Thymus (tissue), 11 donors: Measurements from ENCODE around the gene ZBTB2. TPM values are rescaled to one million over a fixed set of nuclear protein-coding genes. Genes with fewer than 3 reads are reported as not detected.

Experiments used
- DNase-seq, 9 donors: peaks; one replicate each; pipeline ENCODE4 v3.0.0-alpha.2; 2013; ENCODE audit warnings: low spot score in 9 of 9, low read depth in 6 of 9, missing footprints in 1 of 9
- H3K27ac ChIP-seq, 2 donors: one replicate each; pipeline ENCODE4 v1.5.1; 2013; ENCODE audit warnings: control low read depth in 1 of 2, low read depth in 1 of 2, low read length in 1 of 2, mild to moderate bottlenecking in 1 of 2, moderate library complexity in 1 of 2
- H3K27me3 ChIP-seq, 2 donors: one replicate each; pipeline ENCODE4 v1.5.1; 2013; ENCODE audit warnings: low read length in 1 of 2; ENCODE audit not compliant: control insufficient read depth in 2 of 2, insufficient read depth in 1 of 2
- H3K36me3 ChIP-seq, 2 donors: one replicate each; pipeline ENCODE4 v1.5.1; 2013; ENCODE audit warnings: low read length in 1 of 2, mild to moderate bottlenecking in 1 of 2, moderate library complexity in 1 of 2; ENCODE audit not compliant: control insufficient read depth in 2 of 2, insufficient read depth in 2 of 2
- H3K4me1 ChIP-seq, 2 donors: one replicate each; pipeline ENCODE4 v1.5.1; 2013; ENCODE audit warnings: low read length in 2 of 2; ENCODE audit not compliant: control insufficient read depth in 2 of 2, insufficient read depth in 2 of 2
- H3K4me3 ChIP-seq, 2 donors: one replicate each; pipeline ENCODE4 v1.5.1; 2013; ENCODE audit warnings: low read length in 2 of 2, control low read depth in 1 of 2, mild to moderate bottlenecking in 1 of 2
- H3K9me3 ChIP-seq, 2 donors: one replicate each; pipeline ENCODE4 v1.5.1; 2013; ENCODE audit warnings: low read length in 1 of 2, mild to moderate bottlenecking in 1 of 2; ENCODE audit not compliant: control insufficient read depth in 2 of 2, insufficient read depth in 1 of 2
- WGBS: extraction: QIAGEN DNeasy Blood & Tissue Kit; methylation state at CpG from one replicate; pipeline ENCODE4 v1.1.7; 2013; 5-methylcytosine and 5-hydroxymethylcytosine counted together
- polyA plus RNA-seq: library from polyadenylated mRNA; stranded (reverse); fragments of 200-250 nt; gene quantifications from one replicate; pipeline ENCODE4 v1.2.3, GENCODE V29; 2013
- total RNA-seq: library from RNA; stranded (reverse); fragments of 120-200 nt; gene quantifications from one replicate; pipeline ENCODE4 v1.2.4, GENCODE V29; 2013
- donor health status: healthy.

Gene ZBTB2
- total and polyA plus RNA-seq, 2 donors, result 22.1 to 22.8 TPM

- peaks cover 18 to 35% of the 10 kb centered on the region in 2 donors for H3K36me3 ChIP-seq
- no peak for DNase-seq
- no peaks in the 10 kb centered on the region for H3K27me3 ChIP-seq
- 97% methylated on average over 4 of the region's 4 CpGs for WGBS
- no peaks in the 10 kb centered on the region for H3K4me1 ChIP-seq
- H3K4me3 ChIP-seq, result no peak overlapping the region
- H3K27ac ChIP-seq, result no peak overlapping the region
- no peaks in the 10 kb centered on the region for H3K9me3 ChIP-seq
Measured at GRCh38 chr6:151432651-151433050, 41.3 kb upstream of the ZBTB2 start.

GRCh38 chr6:151431337-151431736, 40.0 kb upstream of the ZBTB2 start:
- Histone ChIP-seq H3K4me3 (no peak overlapping the region), H3K36me3 (peaks cover 16 to 36% of the 10 kb centered on the region in 2 donors), H3K27me3 (no peaks in the 10 kb centered on the region), H3K4me1 (no peaks in the 10 kb centered on the region), H3K9me3 (no peaks in the 10 kb centered on the region), H3K27ac (no peak overlapping the region)
- DNase-seq, result no peak
- WGBS, result 98% methylated on average over 3 of the region's 3 CpGs

- H3K4me1 ChIP-seq, result no peaks in the 10 kb centered on the region
- H3K27ac ChIP-seq, result no peak overlapping the region
- H3K9me3 ChIP-seq, result no peaks in the 10 kb centered on the region
- peaks cover 15 to 41% of the 10 kb centered on the region in 2 donors for H3K36me3 ChIP-seq
- no peak overlapping the region for H3K4me3 ChIP-seq
- WGBS, result 96% methylated on average over 3 of the region's 3 CpGs
- DNase-seq, result no peak
- H3K27me3 ChIP-seq, result no peaks in the 10 kb centered on the region
Measured at GRCh38 chr6:151430886-151431285, 39.5 kb upstream of the ZBTB2 start.

- Histone ChIP-seq H3K27ac (no peak overlapping the region), H3K27me3 (no peaks in the 10 kb centered on the region), H3K36me3 (peaks cover 15 to 52% of the 10 kb centered on the region in 2 donors), H3K4me1 (no peaks in the 10 kb centered on the region), H3K9me3 (no peaks in the 10 kb centered on the region), H3K4me3 (no peak overlapping the region)
- 97% methylated on average over 4 of the region's 4 CpGs for WGBS
- DNase-seq, result no peak
Measured at GRCh38 chr6:151428093-151428735, 36.9 kb upstream of the ZBTB2 start.

GRCh38 chr6:151425561-151425960, 34.2 kb upstream of the ZBTB2 start:
- no peaks in the 10 kb centered on the region for H3K27me3 ChIP-seq
- WGBS, result over 99% methylated on average over 4 of the region's 4 CpGs
- H3K36me3 ChIP-seq, result peaks cover 8 to 48% of the 10 kb centered on the region in 2 donors

GRCh38 chr6:151422981-151423380, 31.6 kb upstream of the ZBTB2 start:
- Histone ChIP-seq H3K27me3 (no peaks in the 10 kb centered on the region), H3K9me3 (no peaks in the 10 kb centered on the region), H3K4me1 (no peaks in the 10 kb centered on the region), H3K36me3 (peaks cover 9 to 42% of the 10 kb centered on the region in 2 donors), H3K27ac (no peak overlapping the region), H3K4me3 (no peak overlapping the region)
- 98% methylated on average over 4 of the region's 4 CpGs for WGBS
- no peak for DNase-seq

More at GRCh38 chr6:151425561-151425960, 34.2 kb upstream of the ZBTB2 start:
- no peak overlapping the region for H3K27ac ChIP-seq
- DNase-seq, result no peak
- H3K4me3 ChIP-seq, result no peak overlapping the region
- no peaks in the 10 kb centered on the region for H3K9me3 ChIP-seq
- H3K4me1 ChIP-seq, result no peaks in the 10 kb centered on the region

GRCh38 chr6:151417477-151417876, 26.1 kb upstream of the ZBTB2 start:
- Histone ChIP-seq H3K4me3 (no peak overlapping the region), H3K27me3 (no peaks in the 10 kb centered on the region), H3K27ac (no peak overlapping the region), H3K4me1 (peaks cover 8 to 10% of the 10 kb centered on the region in 2 donors), H3K36me3 (peaks cover 7 to 48% of the 10 kb centered on the region in 2 donors), H3K9me3 (peaks cover 0 to 6% of the 10 kb centered on the region in 2 donors)
- WGBS, result 98% methylated on average over 1 of the region's 1 CpG
- no peak for DNase-seq

GRCh38 chr6:151414641-151415260, 23.4 kb upstream of the ZBTB2 start:
- no peak overlapping the region for H3K4me3 ChIP-seq
- no peaks in the 10 kb centered on the region for H3K27me3 ChIP-seq
- peaks cover 16 to 50% of the 10 kb centered on the region in 2 donors for H3K36me3 ChIP-seq
- H3K27ac ChIP-seq, result no peak overlapping the region
- H3K4me1 ChIP-seq, result peaks cover 8 to 10% of the 10 kb centered on the region in 2 donors
- DNase-seq, result no peak
- H3K9me3 ChIP-seq, result peaks cover 0 to 6% of the 10 kb centered on the region in 2 donors
- 96% methylated on average over 3 of the region's 3 CpGs for WGBS

- H3K36me3 ChIP-seq, result peaks cover 14 to 49% of the 10 kb centered on the region in 2 donors
- peak in 7 of 9 donors; percentile 29 to 83 (median 58) for DNase-seq
- peaks cover 0 to 6% of the 10 kb centered on the region in 2 donors for H3K9me3 ChIP-seq
- WGBS, result 77% methylated on average over 8 of the region's 8 CpGs
- peaks cover 8 to 10% of the 10 kb centered on the region in 2 donors for H3K4me1 ChIP-seq
- no peaks in the 10 kb centered on the region for H3K27me3 ChIP-seq
- no peak overlapping the region for H3K27ac ChIP-seq
- no peak overlapping the region for H3K4me3 ChIP-seq
Measured at GRCh38 chr6:151413372-151414145, 22.2 kb upstream of the ZBTB2 start.
